Measurements from ENCODE around the gene PTPN23. TPM values are rescaled to one million over a fixed set of nuclear protein-coding genes. Genes with fewer than 3 reads are reported as not detected.
A peak's percentile ranks its signal among the peaks of the same experiment; 100 is the strongest.

The PTPN23 gene
- total and polyA plus RNA-seq, 10 donors: 5.0 to 195 (median 39.9) TPM

GRCh38 chr3:47419083-47420043, 38.5 kb downstream of the PTPN23 start:
- no peaks in the 10 kb centered on the region for H3K27me3 ChIP-seq (replicated peaks in 1 of 7)
- H3K4me3 ChIP-seq: no peak overlapping the region
- peak; percentile 78 for DNase-seq
- intact Hi-C loops (cut with DNase I; ENCODE audit: low total_unique reads): loop anchor here (2.0 kb wide), 1 partner anchor 57 kb away; no protein-coding TSS in a partner anchor
- H3K4me1 ChIP-seq: peaks cover 12 to 48% (median 23%) of the 10 kb centered on the region in 6 donors
- WGBS, 5 donors: 78 to 94% (median 88%) methylated on average over 12 to 17 of the region's 17 CpGs
- TF ChIP-seq CTCF (IDR thresholded peaks at IDR 0.05 in 8 of 11, conservative IDR thresholded peaks at IDR 0.05 in 3 of 11) (no peak), POLR2AphosphoS5 (IDR thresholded peaks at IDR 0.05) (peak in 1 of 3 donors; percentile 12)
- no peaks in the 10 kb centered on the region for H3K9me3 ChIP-seq
- peaks cover 0 to 95% (median 64%) of the 10 kb centered on the region in 6 donors for H3K36me3 ChIP-seq
- peak overlapping the region in 3 of 8 donors; percentile 17 to 86 (median 80) for H3K27ac ChIP-seq

- peak; percentile 75 for DNase-seq
- 93 to 100% (median 94%) methylated on average over 2 to 5 of the region's 5 CpGs for WGBS, 5 donors
- Histone ChIP-seq H3K36me3 (peaks cover 0 to 95% (median 61%) of the 10 kb centered on the region in 6 donors), H3K27me3 (replicated peaks in 1 of 7) (no peaks in the 10 kb centered on the region), H3K9me3 (no peaks in the 10 kb centered on the region), H3K27ac (peak overlapping the region in 4 of 8 donors; percentile 80 to 87 (median 84)), H3K4me3 (no peak overlapping the region), H3K4me1 (peaks cover 12 to 43% (median 23%) of the 10 kb centered on the region in 6 donors)
- intact Hi-C loops (cut with DNase I; ENCODE audit: low total_unique reads): loop anchor here (2.0 kb wide), 1 partner anchor 57 kb away; no protein-coding TSS in a partner anchor
- no peak for TF ChIP-seq POLR2A (IDR thresholded peaks at IDR 0.05)
- TF ChIP-seq CTCF (IDR thresholded peaks at IDR 0.05 in 8 of 11, conservative IDR thresholded peaks at IDR 0.05 in 3 of 11): no peak
- no peak for TF ChIP-seq POLR2AphosphoS5 (IDR thresholded peaks at IDR 0.05)
These were observed 39.2 kb downstream of the PTPN23 start for GRCh38 chr3:47420044-47420430.

GRCh38 chr3:47420511-47421484, 40.0 kb downstream of the PTPN23 start:
- no peaks in the 10 kb centered on the region for H3K27me3 ChIP-seq (replicated peaks in 1 of 7)
- WGBS, 5 donors: 63 to 75% (median 70%) methylated on average over 21 to 29 of the region's 29 CpGs
- intact Hi-C loops (cut with DNase I; ENCODE audit: low total_unique reads): loop anchor here (2.0 kb wide), 1 partner anchor 56 kb away; no protein-coding TSS in a partner anchor
- no peak for TF ChIP-seq POLR2A (IDR thresholded peaks at IDR 0.05)
- peak; percentile 85 to 98 (median 96) for TF ChIP-seq CTCF (IDR thresholded peaks at IDR 0.05 in 8 of 11, conservative IDR thresholded peaks at IDR 0.05 in 3 of 11)
- peak; percentile 38 to 78 (median 58) for TF ChIP-seq POLR2AphosphoS5 (IDR thresholded peaks at IDR 0.05)
- peak overlapping the region; percentile 75 to 87 (median 82) for H3K27ac ChIP-seq
- H3K4me1 ChIP-seq: peaks cover 12 to 43% (median 23%) of the 10 kb centered on the region in 6 donors
- H3K9me3 ChIP-seq: no peaks in the 10 kb centered on the region
- peak overlapping the region in 1 of 8 donors; percentile 44 for H3K4me3 ChIP-seq
- peak; percentile 93 for DNase-seq
- H3K36me3 ChIP-seq: peaks cover 0 to 95% (median 63%) of the 10 kb centered on the region in 6 donors

Measured in spleen (tissue), 11 donors.